Measurements from ENCODE around the gene OR6C68.
"Not testable (repeated sequence)": the region's sequence is repeated elsewhere in the genome, so short reads cannot be mapped to it uniquely, and the experiment has no call there.

- not testable (repeated sequence) for TF ChIP-seq CTCF, POLR2A (IDR thresholded peaks at IDR 0.05)
Observed at GRCh38 chr12:55484284-55484683, 7.9 kb upstream of the OR6C68 start.

Measured in right lobe of liver (tissue), 4 donors.